Stimulated activated CD8-positive, alpha-beta memory T cell treated with anti-CD3 and anti-CD28 coated beads, Interleukin-4, amount 100 ng/mL, for 4 hours (primary cell): Measurements from ENCODE around the gene PLPP6.
"Not testable (repeated sequence)": the region's sequence is repeated elsewhere in the genome, so short reads cannot be mapped to it uniquely, and the experiment has no call there.

Experiments used
- DNase-seq, 2 donors: peaks; one replicate each; pipeline ENCODE4 v3.0.0-alpha.2; 2020; ENCODE audit warnings: low read depth in 2 of 2, low spot score in 1 of 2

The PLPP6 gene

DNA sequence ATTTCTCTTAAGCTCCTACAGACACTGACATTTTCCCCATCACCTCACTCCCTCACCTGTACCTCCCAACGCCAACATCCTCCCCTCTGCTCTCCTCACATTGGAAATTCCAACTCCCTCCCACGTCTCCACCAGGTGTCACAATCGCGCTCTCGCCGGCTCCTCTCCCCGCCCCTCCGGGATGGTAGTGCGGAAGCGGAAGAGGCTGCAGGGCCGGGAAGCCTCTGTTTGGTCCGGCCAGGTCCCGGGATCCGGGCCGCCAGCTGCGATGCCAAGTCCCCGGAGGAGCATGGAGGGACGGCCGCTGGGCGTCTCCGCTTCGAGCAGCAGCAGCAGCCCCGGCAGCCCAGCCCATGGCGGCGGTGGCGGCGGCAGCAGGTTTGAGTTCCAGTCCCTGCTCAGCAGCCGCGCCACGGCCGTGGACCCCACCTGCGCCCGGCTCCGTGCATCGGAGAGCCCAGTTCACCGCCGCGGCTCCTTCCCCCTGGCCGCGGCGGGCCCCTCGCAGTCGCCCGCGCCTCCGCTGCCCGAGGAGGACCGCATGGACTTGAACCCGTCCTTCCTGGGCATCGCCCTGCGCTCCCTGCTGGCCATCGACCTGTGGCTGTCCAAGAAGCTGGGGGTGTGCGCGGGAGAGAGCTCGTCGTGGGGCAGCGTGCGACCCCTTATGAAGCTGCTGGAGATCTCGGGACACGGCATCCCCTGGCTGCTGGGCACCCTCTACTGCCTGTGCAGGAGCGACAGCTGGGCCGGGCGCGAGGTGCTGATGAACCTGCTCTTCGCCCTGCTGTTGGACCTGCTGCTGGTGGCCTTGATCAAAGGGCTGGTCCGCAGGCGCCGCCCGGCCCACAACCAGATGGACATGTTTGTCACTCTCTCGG is at the start of gene PLPP6:
Gene PLPP6 (plus strand): TSS at position 187 of the 881 bp plus-strand sequence. CDS start 82 bp downstream, at position 269.
- peak in 1 of 2 donors; percentile 55 for DNase-seq

- DNase-seq: no peak
Observed at GRCh38 chr9:4614627-4615026, 47.5 kb upstream of the PLPP6 start.

DNA sequence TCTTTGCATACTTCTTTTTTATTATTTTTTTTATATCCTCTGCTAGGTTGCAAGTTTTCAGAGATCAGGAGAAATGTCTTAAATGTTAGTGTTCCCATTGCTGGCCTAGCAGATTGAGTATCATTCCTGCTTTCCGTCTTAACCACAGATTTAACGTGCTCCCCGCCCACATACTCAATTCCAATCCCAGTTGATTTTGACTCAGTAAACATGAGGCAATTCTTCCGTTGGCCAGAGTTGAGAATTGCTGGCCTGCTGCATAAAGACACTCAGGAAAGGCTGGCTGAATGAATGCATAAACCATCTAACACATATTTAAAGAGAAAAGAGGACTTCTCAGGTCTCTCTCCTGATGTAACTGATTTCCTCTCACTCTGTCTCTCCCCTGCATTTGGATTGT is 46.8 kb upstream of the PLPP6 start:
- no peak for DNase-seq

- DNase-seq: no peak
Observed at GRCh38 chr9:4615778-4616177, 46.3 kb upstream of the PLPP6 start.

- no peak for DNase-seq
Observed at GRCh38 chr9:4617752-4618151, 44.3 kb upstream of the PLPP6 start.

DNA sequence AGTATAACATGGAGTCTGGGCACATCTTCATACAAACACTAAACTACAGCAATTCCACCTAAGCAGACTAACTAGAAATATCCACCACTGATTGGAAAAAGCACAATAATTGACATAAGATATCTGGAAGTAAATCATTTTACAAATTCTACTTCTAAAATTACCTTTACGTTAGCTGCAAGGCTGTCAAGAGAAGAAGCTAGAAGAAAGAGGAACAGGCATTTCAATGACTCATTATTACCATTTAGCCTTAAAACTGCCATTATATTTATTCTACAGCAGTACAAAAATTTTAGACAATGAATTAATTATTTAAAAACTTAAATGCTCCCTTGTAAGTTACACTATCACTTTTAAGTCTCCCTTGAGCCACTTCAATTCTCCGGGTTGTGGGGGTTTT is 43.4 kb upstream of the PLPP6 start:
- DNase-seq: no peak

GRCh38 chr9:4620057-4620765 is 41.9 kb upstream of the PLPP6 start:
- no peak for DNase-seq

- no peak for DNase-seq
Observed at GRCh38 chr9:4620881-4621555, 41.1 kb upstream of the PLPP6 start.

DNA sequence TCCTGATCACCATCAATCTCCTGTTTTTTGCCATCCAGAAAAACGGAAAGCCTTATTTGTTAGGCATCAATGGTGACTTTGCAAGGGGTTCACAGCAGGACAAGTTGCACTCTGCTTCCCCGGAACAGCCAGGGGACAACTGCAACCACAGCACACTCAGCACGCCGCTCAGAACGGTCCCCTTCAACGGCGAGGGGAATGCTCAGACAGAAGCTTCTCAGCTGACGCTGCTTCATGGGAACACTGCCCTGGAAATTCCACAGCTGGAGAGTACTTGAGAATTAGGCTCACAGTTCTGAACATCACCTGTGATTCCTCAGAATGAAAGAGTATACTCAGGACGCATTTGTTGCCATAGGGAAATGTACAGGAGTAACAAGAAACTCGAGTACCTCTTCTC is 40.1 kb upstream of the PLPP6 start:
- DNase-seq: no peak

- DNase-seq: no peak
Observed at GRCh38 chr9:4630836-4631235, 31.3 kb upstream of the PLPP6 start.

- no peak for DNase-seq
Observed at GRCh38 chr9:4638968-4639367, 23.1 kb upstream of the PLPP6 start.

- DNase-seq: no peak
Observed at GRCh38 chr9:4639420-4639819, 22.7 kb upstream of the PLPP6 start.

DNA sequence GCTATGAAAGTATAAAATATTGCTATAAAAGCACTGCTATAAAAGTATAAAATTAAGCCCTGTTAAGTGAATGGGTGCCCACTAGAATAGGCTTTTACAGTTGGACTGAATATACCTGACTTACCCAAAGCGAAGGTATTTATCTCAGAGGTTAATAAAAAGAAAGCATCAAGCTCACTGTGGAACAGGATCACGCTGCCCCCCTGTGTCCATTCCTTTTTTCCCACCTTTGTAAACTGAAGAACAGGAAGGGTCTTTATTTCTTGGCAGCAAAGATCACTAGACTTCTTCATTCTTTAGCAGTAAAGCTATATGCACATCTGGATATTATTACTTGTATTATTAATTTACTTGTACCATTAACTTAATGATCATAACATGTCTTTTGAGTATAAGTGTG is 22.1 kb upstream of the PLPP6 start:
- DNase-seq: no peak

- no peak for DNase-seq
Observed at GRCh38 chr9:4642351-4642750, 19.7 kb upstream of the PLPP6 start.

DNA sequence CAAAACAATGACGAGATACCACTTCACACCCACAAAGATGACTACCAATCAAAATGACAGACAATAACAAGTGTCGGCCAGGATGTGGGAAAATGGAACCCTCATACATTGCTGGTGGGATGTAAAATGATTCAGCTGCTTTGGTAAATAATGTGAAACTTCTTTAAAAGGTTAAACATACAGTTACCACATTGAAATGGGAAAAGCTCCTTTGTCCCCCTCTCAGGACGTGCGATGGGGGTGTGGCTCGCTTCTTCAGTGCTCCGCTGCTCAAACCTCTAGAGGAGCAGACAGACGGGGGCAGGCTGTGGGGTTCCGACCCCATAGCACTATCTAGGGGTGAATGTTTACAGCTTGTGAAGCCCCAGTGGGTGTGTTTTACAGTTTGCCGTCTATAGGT is 8.0 kb upstream of the PLPP6 start:
- no peak for DNase-seq

DNA sequence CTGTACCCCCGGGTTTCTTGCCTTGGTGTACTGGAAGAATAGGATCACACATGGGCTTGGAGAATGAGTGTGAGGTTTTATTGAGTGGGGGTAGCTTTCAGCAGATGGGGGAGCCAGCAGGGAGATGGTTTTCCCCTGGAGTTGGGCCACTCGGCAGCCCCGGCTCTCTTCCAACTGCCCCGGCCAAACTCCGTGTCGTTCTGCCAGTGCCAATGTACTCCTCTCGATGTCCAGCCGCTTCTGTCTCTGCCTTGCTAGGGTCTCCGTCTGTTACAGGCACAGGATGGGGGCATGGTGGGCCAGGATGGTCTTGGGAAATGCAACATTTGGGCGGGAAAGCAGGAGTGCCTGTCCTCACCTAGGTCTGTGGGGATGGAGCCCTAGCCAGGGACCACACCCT is 7.6 kb upstream of the PLPP6 start:
- DNase-seq: no peak

DNA sequence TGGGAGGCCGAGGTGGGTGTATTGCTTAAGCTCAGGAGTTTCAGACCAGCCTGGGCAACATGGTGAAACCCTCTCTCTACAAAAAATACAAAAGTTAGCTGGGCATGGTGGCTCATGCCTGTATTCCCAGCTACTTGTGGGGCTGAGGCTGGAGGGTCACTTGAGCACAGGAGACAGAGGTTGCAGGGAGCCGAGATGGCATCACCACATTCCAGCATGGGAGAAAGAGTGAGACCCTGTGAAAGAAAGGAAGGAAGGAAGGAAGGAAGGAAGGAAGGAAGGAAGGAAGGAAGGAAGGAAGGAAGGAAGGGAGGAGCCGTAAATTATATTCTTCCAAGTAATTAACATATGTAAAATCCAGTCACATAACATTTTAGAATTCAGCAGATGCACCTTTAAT is 5.9 kb upstream of the PLPP6 start:
- DNase-seq: not testable (repeated sequence)

DNA sequence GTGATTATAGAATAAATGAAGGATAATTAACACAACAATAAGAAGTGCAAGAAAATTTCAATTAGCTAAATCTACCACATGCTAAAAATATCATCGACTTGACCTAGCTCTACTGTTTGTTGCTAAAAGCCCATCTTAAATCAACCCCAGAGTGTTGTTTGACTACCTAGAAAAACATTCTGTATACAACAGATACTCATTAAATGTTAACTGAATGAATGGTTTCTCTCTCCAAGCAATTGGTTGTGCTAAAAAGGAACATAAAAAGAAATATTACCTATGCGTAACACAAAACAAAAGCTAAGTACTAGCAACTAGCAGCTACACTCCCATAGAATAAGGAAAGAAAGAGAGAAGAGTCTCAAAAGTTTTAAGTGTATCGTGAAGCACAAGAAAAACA is 5.5 kb upstream of the PLPP6 start:
- DNase-seq: no peak

DNA sequence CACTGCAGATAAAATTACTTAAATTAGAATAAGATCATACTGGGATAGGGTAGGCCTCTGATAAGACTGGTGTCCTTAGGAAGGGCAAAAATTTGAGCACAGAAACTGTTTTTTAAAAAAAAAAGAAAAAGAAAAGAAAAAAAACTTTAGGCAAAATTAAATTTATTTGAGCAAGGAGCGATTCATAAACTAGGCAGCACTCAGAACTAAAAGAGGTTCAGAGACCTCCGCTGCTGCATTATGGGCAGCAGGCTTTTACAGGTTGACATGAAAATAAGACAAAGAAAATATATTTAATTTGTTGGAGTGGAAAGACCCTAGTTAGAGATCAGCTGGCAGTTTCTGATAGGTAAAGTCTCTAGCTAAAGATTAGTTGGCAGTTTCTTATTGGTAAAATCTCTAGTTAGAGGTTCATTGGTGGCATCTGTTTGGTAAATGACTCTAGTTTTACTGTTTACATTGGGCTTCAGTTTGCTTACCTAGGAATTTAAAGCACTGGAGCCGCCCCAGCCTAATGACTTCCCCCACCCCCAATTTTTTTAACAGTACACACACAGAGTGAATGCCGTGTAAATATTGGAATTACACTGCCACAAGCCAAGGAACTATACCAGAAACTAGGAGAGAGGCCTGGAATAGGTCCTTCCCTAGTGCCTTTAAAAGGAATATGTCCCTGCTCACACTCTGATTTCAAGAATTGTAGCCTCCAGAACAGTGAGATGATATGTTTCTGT is 4.5 kb upstream of the PLPP6 start:
- DNase-seq: no peak

DNA sequence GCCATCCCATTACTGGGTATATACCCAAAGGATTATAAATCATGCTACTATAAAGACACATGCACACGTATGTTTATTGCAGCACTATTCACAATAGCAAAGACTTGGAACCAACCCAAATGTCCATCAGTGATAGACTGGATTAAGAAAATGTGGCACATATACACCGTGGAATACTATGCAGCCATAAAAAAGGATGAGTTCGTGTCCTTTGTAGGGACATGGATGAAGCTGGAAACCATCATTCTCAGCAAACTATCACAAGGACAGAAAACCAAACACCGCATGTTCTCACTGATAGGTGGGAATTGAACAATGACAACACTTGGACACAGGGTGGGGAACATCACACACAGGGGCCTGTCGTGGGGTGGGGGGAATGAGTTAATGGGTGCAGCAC is 1.4 kb upstream of the PLPP6 start:
- not testable (repeated sequence) for DNase-seq

GRCh38 chr9:4661165-4661564 is 929 bp upstream of the PLPP6 start:
- no peak for DNase-seq
